GM18951 (cell line): ENCODE results near the gene KIF2C.

Source experiments
- POLR2A ChIP-seq: IDR thresholded peaks from 4 replicates; pipeline ENCODE4 v1.6.1; 2011; ENCODE audit warnings: mild to moderate bottlenecking; ENCODE audit not compliant: insufficient read length, insufficient read depth; ENCODE audit errors: extremely low read depth
- in situ Hi-C: fragments of 300-500 bp; cut with MboI; formaldehyde crosslinking; loops from one replicate; pipeline ENCODE4 v1.12.0; 2022; ENCODE audit warnings: low sequenced_read_pairs, mixed read lengths, inconsistent platforms; ENCODE audit not compliant: unreplicated experiment

The KIF2C gene

DNA sequence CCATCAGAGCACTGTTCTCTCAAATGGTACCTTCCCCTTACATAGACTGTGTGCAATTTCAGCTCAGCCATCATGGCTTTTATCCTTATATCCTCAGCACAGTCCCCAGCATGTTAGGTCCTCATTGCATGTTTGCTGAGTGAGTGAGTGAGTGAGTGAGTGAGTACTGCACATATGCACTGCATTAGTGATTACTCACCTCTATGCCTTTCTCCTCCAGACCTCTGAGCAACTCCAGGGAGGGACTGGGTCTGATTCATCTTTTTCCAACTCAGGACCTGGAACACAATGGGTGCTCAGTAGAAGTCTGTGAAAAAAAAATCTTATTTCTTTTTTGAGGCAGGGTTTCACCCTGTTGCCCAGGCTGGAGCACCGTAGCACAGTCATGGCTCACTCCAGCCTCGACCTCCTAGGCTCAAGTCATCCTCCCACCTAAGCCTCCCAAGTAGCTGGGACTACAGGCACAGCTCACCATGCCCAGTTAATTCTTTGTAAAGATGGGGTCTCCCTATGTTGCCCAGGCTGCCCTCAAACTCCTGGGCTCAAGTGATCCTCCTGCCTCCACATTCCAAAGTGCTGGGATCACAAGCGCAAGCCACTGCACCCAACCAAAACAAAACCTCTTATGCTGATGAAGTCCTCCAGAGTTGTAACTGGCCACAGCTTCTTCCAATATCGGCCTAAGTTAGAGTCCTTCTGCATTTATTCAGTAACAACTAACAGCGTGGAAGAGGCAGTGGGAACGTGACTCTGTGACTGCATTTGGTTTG is 32.3 kb upstream of the KIF2C start:
- in situ Hi-C loops, result no loop called here
- TF ChIP-seq POLR2A, result no peak

DNA sequence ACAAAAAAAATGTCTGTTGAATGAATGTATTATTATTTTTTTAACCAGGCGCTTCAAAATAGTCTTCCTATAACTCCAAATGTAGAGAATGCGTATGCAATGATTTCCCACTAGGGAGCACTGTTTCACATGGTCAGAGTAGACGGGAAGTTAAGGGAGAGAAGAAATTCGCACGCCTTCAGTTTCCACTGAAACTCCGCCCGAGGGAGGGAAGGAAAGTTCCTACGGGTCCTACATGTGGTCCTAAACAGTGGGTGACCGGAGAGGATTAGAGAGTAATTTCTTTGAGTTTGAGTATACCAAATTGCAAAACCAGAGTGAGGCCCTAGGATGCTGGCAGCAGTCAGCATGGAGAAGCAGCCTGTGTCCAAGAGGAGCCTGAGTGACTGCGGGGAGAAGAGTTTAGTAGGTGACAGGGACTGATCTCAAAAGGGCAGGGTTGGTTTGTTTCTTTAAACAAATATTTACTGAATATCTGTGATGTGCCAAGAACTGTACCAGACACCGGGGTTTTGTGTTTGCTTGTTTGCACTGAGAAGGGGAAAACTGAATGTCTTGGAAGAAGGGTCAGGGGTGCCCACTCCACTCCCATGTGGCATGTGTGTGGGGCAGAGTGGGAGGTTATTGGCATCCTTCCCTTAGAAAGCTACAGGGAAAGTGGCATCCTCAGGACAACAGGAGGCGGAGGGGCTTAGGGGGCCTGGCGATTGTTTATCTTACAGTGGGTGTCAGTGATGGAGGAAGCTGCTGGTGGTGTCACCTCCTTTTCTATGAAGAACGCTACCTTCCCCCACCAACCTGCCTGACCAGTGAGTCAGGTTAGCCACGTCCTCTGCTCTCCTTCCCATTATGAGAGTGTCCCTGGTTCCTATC is 31.4 kb upstream of the KIF2C start:
- in situ Hi-C loops, result no loop called here
- TF ChIP-seq POLR2A, result no peak

DNA sequence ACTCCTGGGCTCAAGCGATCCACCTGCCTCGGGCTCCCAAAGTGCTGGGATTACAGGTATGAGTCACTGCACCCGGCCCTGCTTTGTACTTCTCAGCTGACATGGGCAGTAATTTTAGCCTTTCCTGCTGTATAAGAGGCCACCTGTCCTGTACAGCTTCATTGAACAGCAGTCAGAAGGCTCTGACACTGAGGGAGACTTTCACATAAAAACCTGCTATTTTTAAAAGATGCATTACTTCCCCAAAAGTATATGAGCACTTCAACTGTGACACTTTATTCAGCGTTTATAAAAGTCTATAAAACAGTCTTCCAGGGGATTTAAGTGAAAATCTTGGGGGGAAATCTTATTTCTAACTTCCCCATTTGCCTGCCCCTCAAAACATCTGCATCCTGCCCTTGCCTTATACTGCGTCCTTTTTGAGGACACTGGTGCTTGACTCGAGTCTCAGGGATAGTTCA is 26.3 kb upstream of the KIF2C start:
- in situ Hi-C loops, result no loop called here
- TF ChIP-seq POLR2A, result no peak

DNA sequence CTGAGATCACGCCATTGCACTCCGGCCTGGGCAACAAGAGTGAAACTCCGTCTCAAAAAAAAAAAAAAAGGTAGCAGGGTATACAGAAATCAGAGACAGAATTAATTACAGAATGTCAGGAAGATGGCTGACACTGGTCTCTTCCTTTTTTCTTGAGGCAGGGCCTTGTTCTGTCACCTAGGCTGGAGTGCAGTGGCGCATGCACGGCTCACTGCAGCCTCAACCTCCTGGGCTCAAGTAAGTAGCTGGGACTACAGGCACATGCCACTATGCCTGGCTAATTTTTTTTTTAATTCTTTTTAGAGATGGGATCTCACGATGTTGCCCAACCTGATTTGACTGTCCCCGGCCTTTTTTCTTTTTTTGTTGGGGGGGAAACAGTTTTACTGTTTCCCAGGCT is 25.1 kb upstream of the KIF2C start:
- no peak for TF ChIP-seq POLR2A
- in situ Hi-C loops, result no loop called here

DNA sequence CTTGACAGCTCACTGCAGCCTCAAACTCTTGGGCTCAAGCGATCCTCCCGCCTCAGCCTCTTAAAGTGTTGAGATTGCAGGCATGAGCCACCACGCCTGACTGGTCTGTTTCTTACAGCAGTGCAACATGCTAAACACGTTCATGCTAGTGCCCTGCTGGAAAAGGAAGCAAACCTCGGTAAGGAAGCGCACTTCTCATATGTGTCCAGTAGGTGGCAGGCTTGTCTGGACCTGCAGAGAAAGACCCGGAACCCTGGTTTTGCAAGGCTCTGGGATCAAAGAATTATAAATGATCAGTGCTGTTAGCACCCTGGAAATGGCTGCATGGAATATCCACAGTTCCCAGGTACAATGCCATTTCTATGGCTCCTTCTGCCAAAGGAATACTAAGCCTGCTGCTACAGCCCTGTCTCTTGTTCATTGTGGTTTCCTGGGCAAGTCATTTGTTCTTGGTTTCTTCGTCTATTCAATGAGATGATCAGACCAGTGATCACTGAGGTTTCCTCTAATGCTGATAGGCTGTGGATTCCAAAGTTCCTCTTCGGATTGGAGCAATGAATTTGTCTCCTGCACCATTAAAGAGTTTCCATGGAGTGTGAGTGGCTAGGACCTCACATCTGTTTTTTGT is 24.6 kb upstream of the KIF2C start:
- in situ Hi-C loops, result no loop called here
- no peak for TF ChIP-seq POLR2A

DNA sequence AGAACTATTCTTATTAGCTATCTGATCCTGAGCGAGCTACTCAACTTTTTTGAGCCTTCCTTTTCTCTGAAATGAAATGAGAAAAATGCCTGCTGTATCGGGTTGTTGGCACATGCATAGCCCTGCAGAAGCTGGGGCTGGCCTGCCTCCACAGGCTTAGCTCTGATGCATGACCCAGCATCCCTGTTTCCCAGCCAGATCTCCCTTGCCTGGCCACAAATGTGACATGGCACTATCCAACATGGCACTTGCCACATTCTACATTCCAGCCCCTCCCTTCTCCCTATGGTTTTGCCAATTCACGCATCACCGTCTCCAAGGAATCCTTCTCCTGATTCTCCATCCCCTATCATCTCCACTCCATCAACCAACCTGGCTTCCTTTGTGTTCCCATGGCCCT is 22.5 kb upstream of the KIF2C start:
- in situ Hi-C loops, result no loop called here
- no peak for TF ChIP-seq POLR2A

DNA sequence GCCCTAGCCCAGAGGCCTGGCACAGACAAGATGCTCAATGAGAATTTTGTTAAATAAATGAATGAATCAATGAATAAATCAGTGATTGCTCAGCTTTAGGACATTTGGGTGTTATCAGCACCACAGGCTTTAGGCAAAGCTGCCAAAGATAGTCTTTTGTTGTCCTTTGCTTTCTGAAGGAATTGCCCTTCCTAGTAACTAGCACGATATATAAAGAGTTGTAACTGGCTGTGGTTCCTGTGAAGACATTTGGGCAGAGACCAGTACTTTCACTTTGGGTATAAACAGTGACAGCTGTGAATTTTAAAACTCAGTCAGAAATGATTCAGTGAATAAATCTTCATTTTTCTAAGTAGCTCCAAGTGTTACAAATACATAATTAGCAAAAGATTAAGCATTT is 22.0 kb upstream of the KIF2C start:
- TF ChIP-seq POLR2A, result no peak

DNA sequence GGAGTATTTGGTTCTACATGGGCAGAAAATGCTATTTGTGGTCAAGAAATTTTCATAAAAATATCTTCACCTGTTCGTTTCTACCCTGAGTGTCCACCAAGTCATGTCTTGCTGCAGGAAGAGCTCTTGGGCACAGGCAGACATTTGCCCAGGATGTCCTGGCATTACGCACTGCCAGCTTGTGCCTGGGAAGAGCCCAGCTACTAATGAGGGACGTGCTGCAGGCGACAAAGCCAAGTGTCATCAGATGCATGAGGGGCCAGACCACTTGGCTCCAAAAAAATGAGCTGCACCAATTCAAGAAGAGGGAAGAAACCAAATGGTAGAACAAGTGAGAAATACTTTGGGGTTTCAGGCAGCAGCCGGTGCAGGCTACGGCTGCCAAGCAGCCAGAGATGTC is 21.5 kb upstream of the KIF2C start:
- in situ Hi-C loops, result no loop called here
- no peak for TF ChIP-seq POLR2A

More for the DNA sequence above, 22.0 kb upstream of the KIF2C start:
- in situ Hi-C loops, result no loop called here

DNA sequence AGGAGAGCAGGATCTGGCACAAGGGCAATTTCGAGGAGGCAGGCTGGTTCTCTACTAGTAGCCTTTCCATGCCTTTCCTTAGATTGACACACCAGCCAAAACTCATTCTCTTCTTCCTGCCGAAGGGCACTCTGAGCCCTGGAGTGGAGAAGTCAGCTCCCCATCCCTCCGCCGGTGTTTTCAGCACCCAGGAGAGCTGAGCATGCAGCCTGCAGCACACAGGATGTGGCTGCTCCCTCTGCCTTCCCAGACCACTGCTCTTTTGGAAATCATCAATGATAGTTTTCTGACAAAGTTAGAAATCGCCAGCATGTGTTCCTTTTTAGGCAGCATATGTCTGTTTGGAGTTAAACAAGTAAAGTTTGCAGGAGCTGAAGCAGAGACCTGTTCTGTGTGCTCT is 20.3 kb upstream of the KIF2C start:
- in situ Hi-C loops, result no loop called here
- no peak for TF ChIP-seq POLR2A

DNA sequence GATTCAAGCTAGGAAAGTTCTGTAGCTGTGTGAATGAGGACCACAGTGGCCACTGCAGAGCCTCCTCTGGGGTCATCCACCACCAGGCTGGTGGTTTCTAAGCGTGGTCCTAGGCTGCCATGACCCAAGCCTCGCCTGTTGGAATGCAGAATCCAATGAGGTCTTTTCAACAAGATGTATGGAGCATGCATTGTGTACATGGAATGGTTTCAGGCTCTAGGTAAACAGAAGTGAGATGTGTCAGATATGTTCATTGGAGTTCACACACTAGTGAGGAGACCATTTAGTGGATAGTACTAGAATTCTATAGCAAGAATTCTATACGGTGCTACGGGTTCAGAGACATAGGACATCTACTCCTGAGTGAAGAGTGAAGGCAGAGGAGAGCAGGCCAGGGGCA is 19.4 kb upstream of the KIF2C start:
- in situ Hi-C loops, result no loop called here
- no peak for TF ChIP-seq POLR2A

DNA sequence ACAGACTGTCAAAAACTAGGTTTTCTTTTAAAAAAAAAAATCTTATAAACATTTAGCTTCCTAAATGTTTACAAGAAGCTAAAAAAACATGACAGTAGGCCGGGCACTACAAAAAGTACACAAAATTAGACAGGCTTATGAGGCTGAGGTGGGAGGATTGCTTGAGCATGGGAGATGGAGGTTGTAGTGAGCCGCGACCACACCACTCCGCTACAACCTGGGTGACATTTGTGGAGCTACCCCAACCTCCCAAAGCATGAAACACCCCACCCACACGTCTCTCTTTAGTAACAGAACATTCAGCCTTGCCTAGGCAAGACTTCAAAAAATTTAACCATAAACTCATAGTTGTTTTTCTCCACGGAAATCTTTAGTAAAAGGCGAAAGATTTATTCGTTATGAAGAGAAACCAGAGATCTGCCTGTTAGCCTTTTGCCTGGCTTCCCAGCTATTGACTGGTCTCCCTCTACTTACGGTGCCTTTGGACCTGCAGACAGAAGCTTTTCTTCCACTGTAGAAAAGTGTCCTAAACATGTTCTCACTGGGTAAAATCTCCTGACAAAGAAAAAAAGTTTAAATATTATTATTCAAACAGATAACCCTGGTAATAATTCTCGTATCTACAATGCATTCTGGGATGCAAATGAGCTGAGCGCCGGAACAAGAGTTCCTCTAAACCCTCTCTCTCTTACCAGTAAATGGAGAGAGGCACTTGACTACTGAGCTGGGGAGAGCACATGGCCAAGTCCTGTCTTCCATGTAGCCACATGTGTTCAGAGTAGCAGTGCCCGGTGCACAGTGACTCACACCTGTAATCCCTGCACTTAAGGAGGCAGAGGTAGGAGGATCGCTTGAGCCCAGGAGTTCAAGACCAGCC is 17.9 kb upstream of the KIF2C start:
- in situ Hi-C loops, result no loop called here
- TF ChIP-seq POLR2A, result peak; percentile 100

DNA sequence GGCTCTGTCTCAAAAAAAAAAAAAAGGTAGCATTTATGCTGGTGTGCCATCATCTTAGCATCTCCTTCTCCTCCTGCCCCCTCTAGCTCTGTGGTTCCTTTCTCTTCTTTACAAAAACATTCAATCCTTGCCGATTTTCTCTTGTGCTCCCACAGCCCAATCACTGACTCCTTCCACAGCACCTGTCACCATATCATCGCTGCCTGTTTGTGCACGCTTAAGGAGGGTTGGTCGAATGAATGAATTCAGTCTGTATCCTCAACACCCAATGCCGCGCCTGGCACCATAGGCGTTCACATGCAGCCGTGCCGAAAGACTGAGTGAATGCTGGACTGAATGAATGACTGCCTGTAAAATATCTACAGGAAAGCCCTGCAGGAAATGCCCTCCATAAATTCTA is 16.6 kb upstream of the KIF2C start:
- TF ChIP-seq POLR2A, result no peak
- in situ Hi-C loops, result no loop called here
